Central memory CD4-positive, alpha-beta T cell (primary cell): ENCODE data around the gene PCIF1.
"Not testable (repeated sequence)": the region's sequence is repeated elsewhere in the genome, so short reads cannot be mapped to it uniquely, and the experiment has no call there.

Experiments used
- DNase-seq: peaks from one replicate; pipeline ENCODE4 v3.0.0; 2022

The PCIF1 gene

DNA sequence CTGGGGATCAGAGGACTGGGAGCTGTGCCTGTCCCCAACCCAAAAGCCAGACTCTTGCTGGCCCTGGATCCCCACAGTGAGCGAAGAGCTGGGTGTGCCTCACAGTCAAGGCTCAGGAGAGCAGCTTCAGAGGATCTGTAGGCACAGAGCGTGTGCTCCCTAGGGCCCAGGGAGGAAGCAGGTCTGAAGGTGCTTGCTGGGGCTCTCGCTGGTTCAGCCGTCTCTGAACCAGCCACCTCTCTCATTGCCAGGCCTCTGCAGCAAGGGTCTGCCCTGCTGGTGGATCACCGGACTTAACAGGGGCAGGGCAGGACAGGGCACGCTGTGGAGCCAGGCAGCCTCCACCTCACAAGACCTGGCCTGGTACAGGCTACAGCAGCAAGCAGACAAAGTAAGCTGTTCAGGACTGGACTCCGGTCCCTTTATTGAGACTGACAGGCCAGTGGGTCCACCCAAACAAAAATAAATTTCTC lies 13.8 kb downstream of the PCIF1 start:
- DNase-seq: no peak

DNA sequence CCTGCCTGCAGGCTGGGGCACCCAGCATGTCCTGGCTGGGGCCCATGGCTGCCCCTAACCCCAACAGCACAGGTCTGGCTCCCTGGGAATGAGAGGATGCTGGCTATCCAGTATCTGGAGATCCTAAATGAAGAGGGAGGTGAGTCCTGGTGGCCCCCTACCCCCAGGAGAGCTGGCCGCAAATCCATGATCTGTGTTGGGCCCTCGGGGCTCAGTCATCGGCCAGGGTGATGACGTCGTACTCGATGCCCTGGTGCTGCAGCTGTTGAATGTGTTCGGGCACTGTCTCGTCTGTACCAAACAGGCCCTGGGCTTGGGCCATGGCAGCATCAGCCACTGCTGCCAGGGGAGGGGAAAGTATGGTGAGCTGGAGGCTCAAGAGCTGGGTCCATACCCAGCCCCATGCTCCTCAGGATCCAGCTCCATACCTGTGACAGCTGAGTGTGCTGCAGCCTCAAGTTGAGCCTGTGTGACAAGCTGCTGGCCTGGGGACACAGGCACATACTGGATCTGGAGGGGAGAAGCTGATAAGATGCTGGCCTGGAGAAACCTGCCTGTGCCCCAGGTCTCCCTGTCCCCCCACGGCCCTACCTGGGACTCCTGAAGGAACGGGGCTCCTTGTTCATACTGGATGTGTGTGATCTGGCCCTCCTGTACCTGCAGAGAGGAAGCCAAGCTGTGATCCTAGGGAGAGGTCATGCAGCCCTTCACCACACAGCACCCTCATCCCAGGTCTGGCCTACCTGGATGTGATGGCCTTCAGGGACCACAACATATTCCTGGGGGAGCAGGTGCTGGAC lies 14.5 kb downstream of the PCIF1 start:
- no peak for DNase-seq

GRCh38 chr20:45949542-45950329 lies 15.3 kb downstream of the PCIF1 start:
- DNase-seq: no peak

- no peak for DNase-seq
These were observed 15.8 kb downstream of the PCIF1 start for GRCh38 chr20:45950330-45950646.

- DNase-seq: no peak
These were observed 17.7 kb downstream of the PCIF1 start for GRCh38 chr20:45951925-45952834.

GRCh38 chr20:45952861-45953260 lies 18.4 kb downstream of the PCIF1 start:
- no peak for DNase-seq

- no peak for DNase-seq
These were observed 19.2 kb downstream of the PCIF1 start for GRCh38 chr20:45953672-45954071.

DNA sequence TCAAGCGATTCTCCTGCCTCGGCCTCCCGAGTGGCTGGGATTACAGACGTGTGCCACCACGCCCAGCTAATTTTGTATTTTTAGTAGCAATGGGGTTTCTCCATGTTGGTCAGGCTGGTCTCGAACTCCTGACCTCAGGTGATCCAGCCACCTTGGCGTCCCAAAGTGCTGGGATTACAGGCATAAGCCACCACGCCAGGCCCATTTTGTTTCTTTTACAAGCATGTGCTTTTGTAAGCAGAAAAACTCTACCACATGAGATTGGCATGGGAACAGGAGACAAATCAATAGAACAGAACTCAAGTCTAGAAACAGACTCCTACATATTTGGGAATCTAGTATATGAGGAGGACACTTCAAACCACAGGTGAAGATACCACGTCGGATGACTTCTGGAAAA lies 21.8 kb downstream of the PCIF1 start:
- DNase-seq: not testable (repeated sequence)

- no peak for DNase-seq
These were observed 22.8 kb downstream of the PCIF1 start for GRCh38 chr20:45957021-45957941.

DNA sequence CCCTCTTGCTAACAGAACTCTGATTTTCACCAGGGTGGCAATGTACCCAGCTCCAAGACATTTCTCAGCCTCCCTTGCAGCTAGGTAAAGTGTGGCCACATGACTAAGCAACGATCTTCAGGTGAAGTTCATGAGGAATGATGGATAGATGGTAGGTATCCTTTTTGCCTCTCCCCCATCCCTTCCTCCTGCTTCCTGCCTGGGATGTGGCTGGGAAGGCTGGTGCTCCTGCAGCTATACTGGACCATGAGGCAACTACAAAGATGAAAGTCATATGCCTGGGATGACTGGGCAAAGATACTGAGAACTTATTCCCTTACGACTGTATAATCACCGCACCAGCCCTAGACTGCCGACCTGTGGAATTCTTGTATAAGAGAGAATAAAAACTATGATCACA lies 24.1 kb downstream of the PCIF1 start:
- DNase-seq: no peak

DNA sequence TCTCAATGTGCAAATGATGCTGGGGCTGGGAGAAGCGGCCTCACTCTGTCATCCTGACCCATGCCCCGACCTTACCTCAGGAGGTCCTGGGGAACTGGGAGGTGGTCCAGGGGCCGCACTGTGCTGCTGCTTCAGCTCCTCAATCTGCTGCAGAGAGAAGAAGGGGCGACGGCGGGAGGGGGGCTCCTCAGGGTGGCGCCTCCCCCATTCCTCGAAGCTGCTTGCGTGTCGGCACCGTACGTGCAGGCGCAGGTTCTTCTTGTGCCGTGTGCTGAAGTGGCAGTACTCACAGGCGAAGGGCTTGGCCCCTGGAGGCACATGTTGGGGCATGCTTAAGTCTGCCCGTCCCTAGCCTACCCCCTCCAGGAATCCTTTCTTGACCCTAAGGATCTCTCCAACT lies 24.6 kb downstream of the PCIF1 start:
- no peak for DNase-seq

DNA sequence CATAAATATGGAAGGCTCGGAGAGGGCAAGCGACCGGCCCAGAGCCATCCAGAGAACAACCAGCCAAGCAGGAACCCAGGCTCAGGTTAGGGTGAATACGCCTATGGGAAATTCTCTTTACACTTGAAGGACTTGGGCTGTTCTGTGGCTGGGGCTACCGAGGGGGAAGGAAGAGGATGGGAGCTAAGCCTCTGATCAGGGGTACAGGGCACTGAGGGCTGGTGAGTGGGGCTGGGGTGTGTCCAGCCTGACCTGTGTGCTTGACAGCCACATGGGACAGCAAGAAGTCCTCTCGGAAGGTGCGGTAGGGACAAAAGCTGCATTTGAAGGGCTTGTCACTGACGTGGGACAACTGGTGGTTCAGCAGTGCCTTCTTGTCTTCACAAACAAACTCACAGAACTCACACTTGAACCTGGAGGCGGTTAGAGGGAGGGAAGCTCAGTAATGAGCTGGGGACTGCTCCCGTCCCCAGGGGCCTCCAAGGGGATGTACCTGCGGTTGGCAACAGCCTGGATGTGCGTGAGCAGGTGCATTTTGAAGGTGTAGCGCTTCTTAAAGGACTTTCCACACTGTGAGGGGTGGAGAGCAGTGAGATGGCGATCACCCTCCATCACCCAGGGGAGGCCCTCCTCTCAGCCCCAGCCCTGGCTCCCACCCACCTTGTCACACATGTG lies 25.6 kb downstream of the PCIF1 start:
- DNase-seq: no peak

GRCh38 chr20:45962031-45962755 lies 27.7 kb downstream of the PCIF1 start:
- no peak for DNase-seq

- peak; percentile 32 for DNase-seq
These were observed 28.8 kb downstream of the PCIF1 start for GRCh38 chr20:45963059-45964005.

GRCh38 chr20:45964006-45964400 lies 29.5 kb downstream of the PCIF1 start:
- no peak for DNase-seq

- DNase-seq: no peak
These were observed 30.9 kb downstream of the PCIF1 start for GRCh38 chr20:45965169-45966002.

DNA sequence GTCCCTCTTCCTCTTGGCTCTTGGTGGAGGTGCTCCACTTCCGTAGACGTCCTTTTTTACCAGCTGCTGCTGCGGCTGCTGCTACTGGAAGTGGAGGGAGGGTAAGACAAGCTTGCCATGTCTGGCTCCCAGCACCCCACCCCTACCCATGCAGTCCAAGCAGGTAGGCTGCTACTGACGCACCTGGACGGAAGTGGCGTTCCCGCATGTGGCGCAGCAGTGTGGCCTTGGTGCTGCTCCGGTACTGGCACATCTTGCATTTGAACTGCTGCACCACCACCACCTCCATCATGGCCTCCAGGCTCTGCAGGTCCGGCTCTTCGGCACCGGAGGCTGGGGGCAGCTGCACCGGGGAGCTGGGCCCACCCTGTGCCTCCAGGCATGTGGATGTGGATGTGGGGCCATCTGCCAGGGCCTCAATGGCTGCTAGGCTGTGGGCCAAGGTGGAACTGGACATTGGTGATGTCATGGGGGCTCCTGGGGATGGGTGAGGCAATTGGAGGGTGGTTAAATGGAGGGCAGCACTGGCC lies 33.1 kb downstream of the PCIF1 start:
- no peak for DNase-seq

DNA sequence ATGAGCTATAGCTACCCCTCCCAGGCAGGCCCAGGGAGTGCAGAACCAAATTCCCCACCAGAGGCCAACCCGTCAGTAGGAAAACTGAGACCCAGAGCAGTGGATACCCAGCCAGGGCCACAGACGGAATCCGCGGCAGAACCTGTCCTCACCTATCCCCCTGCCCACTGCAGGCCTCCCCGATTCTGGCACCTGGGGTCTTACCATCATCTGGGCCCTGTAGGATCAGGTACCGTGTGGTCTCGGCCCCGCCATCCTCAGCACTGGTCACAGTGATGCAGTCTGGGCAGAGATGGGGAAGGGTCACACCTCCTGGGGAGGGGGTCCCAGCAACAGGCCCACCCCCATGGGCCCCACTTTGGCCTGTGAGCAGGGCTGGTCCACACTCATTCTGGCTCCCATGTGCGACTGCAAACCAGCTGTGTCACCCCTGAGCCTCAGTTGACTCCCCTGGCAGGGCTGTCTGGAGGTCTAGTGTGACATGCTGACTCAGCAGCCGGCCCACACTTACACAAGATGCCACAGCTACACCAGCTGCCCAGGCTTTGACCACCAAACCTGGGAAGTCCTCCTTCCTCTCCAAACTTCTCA lies 33.7 kb downstream of the PCIF1 start:
- DNase-seq: no peak
